K562 (cell line): ENCODE results near the gene TNFAIP8L1. TPM values are rescaled to one million over a fixed set of nuclear protein-coding genes. Genes with fewer than 3 reads are reported as not detected.
A peak's percentile ranks its signal among the peaks of the same experiment; 100 is the strongest.

Source experiments
- GTF2F1 ChIP-seq: IDR thresholded peaks from 2 replicates; pipeline ENCODE4 v1.6.1; 2011; ENCODE audit warnings: low read depth, low read length, improper control_type of control experiment
- ILK ChIP-seq: fragments of 450-650 bp; IDR thresholded peaks from 2 replicates; pipeline ENCODE4 v1.6.1; 2016; ENCODE audit warnings: missing genetic modification characterization, low read depth, mild to moderate bottlenecking, missing compliant biosample characterization, moderate library complexity, borderline replicate concordance
- MAFK ChIP-seq: IDR thresholded peaks from 2 replicates; pipeline ENCODE4 v1.6.1; 2011; ENCODE audit warnings: low read length, improper control_type of control experiment
- NFATC3 ChIP-seq: fragments of 450-650 bp; IDR thresholded peaks from 2 replicates; pipeline ENCODE4 v1.6.1; 2017; ENCODE audit warnings: mild to moderate bottlenecking
- NONO ChIP-seq, 2 experiments: fragments of 200-400 bp in 1 of 2; fragments of 450-650 bp in 1 of 2; formaldehyde crosslinking in 1 of 2; IDR thresholded peaks; 2 replicates each; pipeline ENCODE4 v1.6.1; 2017; ENCODE audit warnings: low read depth in 2 of 2, mild to moderate bottlenecking in 2 of 2, moderate library complexity in 2 of 2, low read length in 1 of 2
- SAFB2 ChIP-seq: fragments of 200-400 bp; formaldehyde crosslinking; IDR thresholded peaks from 2 replicates; pipeline ENCODE4 v1.6.1; 2018; ENCODE audit warnings: borderline replicate concordance, low read length, low read depth, moderate library complexity; ENCODE audit not compliant: severe bottlenecking
- XRCC5 ChIP-seq: fragments of 200-400 bp; formaldehyde crosslinking; IDR thresholded peaks from 2 replicates; pipeline ENCODE4 v1.6.1; 2017; ENCODE audit warnings: low read depth, mild to moderate bottlenecking, low read length
- ZKSCAN8 ChIP-seq: fragments of 200-800 bp; sonication (Bioruptor generic); IDR thresholded peaks from 2 replicates; pipeline ENCODE4 v1.6.1; 2016; ENCODE audit warnings: missing genetic modification characterization, missing compliant biosample characterization
- ZNF282 ChIP-seq: sonication (generic); formaldehyde crosslinking; IDR thresholded peaks from 2 replicates; pipeline ENCODE4 v1.8.1; 2023; ENCODE audit warnings: missing genetic modification reagents
- polyA plus RNA-seq, 8 experiments: library from polyadenylated mRNA; depleted of rRNA in 4 of 8; stranded (reverse) in 5 of 8; unstranded in 3 of 8; fragments of >200 nt; fragmentation: Nextera tagmentation in 2 of 8; fragmentation: Illumina TruSeq in 1 of 8; extraction: Ambion mirVana in 2 of 8; extraction: Trizol in 1 of 8; gene quantifications; 2 replicates each; pipeline versions ENCODE4 v1.2.1 to v1.2.3, GENCODE V29; 2011 to 2014; ENCODE audit warnings: inconsistent platforms in 1 of 8, missing spikeins in 1 of 8
- total RNA-seq, 7 experiments: library from RNA; depleted of rRNA in 6 of 7; stranded (reverse); fragments of >200 nt in 6 of 7; fragmentation: Illumina TruSeq in 2 of 7; extraction: Trizol in 2 of 7; gene quantifications; 2 replicates each; pipeline versions ENCODE4 v1.2.1 to v1.2.3, GENCODE V29; 2011 to 2021; ENCODE audit warnings: low replicate concordance in 1 of 7
- TF ChIP-seq, protein P1 (sequence below): sonication (generic); formaldehyde crosslinking; IDR thresholded peaks from 2 replicates; pipeline ENCODE4 v1.8.0; 2022; ENCODE audit warnings: missing genetic modification reagents, mild to moderate bottlenecking, moderate library complexity, borderline replicate concordance
- TF ChIP-seq, protein P2 (sequence below): IDR thresholded peaks from 3 replicates; pipeline ENCODE4 v1.6.1; 2011; ENCODE audit warnings: borderline replicate concordance, mild to moderate bottlenecking, moderate library complexity; ENCODE audit not compliant: insufficient read length; ENCODE audit errors: extremely low read depth
- TF ChIP-seq, protein P3 (sequence below): sonication (generic); formaldehyde crosslinking; IDR thresholded peaks from 2 replicates; pipeline ENCODE4 v1.8.0; 2023; ENCODE audit warnings: missing genetic modification reagents, mild to moderate bottlenecking, borderline replicate concordance
- TF ChIP-seq, protein P4 (sequence below): fragments of 450-650 bp; IDR thresholded peaks from 2 replicates; pipeline ENCODE4 v1.6.1; 2018; ENCODE audit warnings: mild to moderate bottlenecking, low read depth; ENCODE audit not compliant: partially characterized antibody
- TF ChIP-seq, protein P5 (sequence below): sonication (generic); formaldehyde crosslinking; IDR thresholded peaks from 2 replicates; pipeline ENCODE4 v1.8.0; 2022; ENCODE audit warnings: missing genetic modification reagents, mild to moderate bottlenecking, borderline replicate concordance

Gene TNFAIP8L1
- total and polyA plus RNA-seq, 9 of the 15 experiments (the other 6 are each of a cell fraction or from before 2014, with no cell fraction given): 0.69 to 9.3 (median 4.9) TPM

DNA sequence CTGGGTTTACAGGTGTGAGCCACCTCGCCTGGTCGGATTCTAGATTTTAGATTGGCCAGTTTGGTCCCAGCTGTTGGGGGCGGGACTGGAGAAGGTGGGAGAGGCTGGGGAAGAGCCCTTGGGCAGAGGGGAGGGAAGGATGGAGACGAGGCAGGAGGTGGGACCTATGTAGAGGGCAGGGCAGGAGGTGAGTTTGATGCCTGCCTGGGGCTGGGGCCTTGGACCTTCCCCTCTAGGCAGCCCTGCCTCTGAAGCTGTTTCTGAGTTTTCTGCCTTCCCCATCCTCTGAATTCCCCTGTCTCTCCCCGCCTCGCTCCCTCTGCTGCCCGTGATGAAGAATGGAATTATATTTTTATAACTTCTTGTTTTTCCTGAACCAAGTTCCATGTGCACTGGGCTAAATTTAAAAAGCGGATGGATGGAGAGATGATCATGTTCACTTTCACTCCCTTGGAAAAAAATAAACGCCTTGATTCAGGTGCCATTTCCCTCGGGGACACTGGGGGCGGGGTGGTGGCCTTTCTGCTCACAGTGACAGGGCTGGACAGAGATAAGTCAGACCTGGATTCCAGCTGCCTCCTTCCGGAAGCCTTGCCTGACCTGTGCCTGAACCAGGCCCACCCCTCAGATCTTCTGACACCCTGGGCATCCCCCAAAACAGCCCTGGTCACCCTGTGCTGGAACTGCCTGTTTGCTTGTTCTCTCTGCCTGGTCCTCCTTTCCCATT lies 16.5 kb upstream of the TNFAIP8L1 start (continued):
- TF ChIP-seq, protein P1, sequence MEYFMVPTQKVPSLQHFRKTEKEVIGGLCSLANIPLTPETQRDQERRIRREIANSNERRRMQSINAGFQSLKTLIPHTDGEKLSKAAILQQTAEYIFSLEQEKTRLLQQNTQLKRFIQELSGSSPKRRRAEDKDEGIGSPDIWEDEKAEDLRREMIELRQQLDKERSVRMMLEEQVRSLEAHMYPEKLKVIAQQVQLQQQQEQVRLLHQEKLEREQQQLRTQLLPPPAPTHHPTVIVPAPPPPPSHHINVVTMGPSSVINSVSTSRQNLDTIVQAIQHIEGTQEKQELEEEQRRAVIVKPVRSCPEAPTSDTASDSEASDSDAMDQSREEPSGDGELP: peak; percentile 11; the same call in 1 of the 2 replicates
- TF ChIP-seq, protein P2, sequence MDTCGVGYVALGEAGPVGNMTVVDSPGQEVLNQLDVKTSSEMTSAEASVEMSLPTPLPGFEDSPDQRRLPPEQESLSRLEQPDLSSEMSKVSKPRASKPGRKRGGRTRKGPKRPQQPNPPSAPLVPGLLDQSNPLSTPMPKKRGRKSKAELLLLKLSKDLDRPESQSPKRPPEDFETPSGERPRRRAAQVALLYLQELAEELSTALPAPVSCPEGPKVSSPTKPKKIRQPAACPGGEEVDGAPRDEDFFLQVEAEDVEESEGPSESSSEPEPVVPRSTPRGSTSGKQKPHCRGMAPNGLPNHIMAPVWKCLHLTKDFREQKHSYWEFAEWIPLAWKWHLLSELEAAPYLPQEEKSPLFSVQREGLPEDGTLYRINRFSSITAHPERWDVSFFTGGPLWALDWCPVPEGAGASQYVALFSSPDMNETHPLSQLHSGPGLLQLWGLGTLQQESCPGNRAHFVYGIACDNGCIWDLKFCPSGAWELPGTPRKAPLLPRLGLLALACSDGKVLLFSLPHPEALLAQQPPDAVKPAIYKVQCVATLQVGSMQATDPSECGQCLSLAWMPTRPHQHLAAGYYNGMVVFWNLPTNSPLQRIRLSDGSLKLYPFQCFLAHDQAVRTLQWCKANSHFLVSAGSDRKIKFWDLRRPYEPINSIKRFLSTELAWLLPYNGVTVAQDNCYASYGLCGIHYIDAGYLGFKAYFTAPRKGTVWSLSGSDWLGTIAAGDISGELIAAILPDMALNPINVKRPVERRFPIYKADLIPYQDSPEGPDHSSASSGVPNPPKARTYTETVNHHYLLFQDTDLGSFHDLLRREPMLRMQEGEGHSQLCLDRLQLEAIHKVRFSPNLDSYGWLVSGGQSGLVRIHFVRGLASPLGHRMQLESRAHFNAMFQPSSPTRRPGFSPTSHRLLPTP: no peak
- TF ChIP-seq MAFK: no peak
- TF ChIP-seq ZKSCAN8: no peak
- no peak for TF ChIP-seq GTF2F1
- TF ChIP-seq, protein P3, sequence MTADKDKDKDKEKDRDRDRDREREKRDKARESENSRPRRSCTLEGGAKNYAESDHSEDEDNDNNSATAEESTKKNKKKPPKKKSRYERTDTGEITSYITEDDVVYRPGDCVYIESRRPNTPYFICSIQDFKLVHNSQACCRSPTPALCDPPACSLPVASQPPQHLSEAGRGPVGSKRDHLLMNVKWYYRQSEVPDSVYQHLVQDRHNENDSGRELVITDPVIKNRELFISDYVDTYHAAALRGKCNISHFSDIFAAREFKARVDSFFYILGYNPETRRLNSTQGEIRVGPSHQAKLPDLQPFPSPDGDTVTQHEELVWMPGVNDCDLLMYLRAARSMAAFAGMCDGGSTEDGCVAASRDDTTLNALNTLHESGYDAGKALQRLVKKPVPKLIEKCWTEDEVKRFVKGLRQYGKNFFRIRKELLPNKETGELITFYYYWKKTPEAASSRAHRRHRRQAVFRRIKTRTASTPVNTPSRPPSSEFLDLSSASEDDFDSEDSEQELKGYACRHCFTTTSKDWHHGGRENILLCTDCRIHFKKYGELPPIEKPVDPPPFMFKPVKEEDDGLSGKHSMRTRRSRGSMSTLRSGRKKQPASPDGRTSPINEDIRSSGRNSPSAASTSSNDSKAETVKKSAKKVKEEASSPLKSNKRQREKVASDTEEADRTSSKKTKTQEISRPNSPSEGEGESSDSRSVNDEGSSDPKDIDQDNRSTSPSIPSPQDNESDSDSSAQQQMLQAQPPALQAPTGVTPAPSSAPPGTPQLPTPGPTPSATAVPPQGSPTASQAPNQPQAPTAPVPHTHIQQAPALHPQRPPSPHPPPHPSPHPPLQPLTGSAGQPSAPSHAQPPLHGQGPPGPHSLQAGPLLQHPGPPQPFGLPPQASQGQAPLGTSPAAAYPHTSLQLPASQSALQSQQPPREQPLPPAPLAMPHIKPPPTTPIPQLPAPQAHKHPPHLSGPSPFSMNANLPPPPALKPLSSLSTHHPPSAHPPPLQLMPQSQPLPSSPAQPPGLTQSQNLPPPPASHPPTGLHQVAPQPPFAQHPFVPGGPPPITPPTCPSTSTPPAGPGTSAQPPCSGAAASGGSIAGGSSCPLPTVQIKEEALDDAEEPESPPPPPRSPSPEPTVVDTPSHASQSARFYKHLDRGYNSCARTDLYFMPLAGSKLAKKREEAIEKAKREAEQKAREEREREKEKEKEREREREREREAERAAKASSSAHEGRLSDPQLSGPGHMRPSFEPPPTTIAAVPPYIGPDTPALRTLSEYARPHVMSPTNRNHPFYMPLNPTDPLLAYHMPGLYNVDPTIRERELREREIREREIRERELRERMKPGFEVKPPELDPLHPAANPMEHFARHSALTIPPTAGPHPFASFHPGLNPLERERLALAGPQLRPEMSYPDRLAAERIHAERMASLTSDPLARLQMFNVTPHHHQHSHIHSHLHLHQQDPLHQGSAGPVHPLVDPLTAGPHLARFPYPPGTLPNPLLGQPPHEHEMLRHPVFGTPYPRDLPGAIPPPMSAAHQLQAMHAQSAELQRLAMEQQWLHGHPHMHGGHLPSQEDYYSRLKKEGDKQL (CRISPR knock-in tag): no peak
- TF ChIP-seq XRCC5: no peak
- TF ChIP-seq NONO (IDR thresholded peaks at IDR 0.05; ENCODE audit: low read depth in 2 of 2, low read length in 1 of 2): no peak
- TF ChIP-seq SAFB2: no peak
- TF ChIP-seq, protein P4, sequence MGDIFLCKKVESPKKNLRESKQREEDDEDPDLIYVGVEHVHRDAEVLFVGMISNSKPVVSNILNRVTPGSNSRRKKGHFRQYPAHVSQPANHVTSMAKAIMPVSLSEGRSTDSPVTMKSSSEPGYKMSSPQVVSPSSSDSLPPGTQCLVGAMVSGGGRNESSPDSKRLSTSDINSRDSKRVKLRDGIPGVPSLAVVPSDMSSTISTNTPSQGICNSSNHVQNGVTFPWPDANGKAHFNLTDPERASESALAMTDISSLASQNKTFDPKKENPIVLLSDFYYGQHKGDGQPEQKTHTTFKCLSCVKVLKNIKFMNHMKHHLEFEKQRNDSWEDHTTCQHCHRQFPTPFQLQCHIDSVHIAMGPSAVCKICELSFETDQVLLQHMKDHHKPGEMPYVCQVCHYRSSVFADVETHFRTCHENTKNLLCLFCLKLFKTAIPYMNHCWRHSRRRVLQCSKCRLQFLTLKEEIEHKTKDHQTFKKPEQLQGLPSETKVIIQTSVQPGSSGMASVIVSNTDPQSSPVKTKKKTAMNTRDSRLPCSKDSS: no peak
- TF ChIP-seq, protein P5, sequence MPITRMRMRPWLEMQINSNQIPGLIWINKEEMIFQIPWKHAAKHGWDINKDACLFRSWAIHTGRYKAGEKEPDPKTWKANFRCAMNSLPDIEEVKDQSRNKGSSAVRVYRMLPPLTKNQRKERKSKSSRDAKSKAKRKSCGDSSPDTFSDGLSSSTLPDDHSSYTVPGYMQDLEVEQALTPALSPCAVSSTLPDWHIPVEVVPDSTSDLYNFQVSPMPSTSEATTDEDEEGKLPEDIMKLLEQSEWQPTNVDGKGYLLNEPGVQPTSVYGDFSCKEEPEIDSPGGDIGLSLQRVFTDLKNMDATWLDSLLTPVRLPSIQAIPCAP (CRISPR knock-in tag): no peak
- no peak for TF ChIP-seq NFATC3
- TF ChIP-seq ILK (tag): no peak
- TF ChIP-seq ZNF282 (CRISPR knock-in tag): no peak
